ENCODE results near the gene RPS21. TPM values are rescaled to one million over a fixed set of nuclear protein-coding genes. Genes with fewer than 3 reads are reported as not detected.

Gene RPS21
- total and polyA plus RNA-seq, 10 of the 15 experiments (the other 5 are each of a cell fraction or from before 2014, with no cell fraction given) = 1,474 to 4,987 (median 2,439) TPM

DNA sequence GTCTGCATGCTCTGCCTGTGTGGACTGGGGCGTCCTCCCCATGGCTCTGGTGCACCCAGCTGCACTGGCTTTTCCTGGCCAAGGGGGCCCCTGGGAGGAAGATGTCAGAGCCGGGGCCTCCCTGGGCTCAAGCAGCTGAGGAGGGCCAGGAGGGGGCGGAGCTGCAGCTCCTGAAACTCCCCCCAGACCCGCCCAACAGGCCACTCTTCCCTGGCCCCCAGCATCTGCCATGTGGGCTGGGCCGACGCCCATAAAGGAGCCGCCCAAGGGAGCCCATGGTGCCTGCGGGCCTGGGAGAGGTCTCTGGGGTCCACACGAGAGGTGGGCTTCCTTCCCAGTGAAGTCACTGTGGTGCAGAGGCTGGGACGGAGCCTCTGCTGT lies 36.4 kb downstream of the RPS21 start:
- Histone ChIP-seq H2AFZ (ENCODE audit: control insufficient read depth, low read depth, low read length) (no peak overlapping the region), H3K9ac (ENCODE audit: control insufficient read depth, insufficient read depth, low read length) (no peak overlapping the region), H3K79me2 (ENCODE audit: control insufficient read depth, insufficient read depth, low read length) (no peaks in the 10 kb centered on the region), H3K9me3 (replicated peaks; ENCODE audit: control insufficient read depth, insufficient read depth, low read length) (no peaks in the 10 kb centered on the region), H4K20me1 (ENCODE audit: control insufficient read depth, insufficient read depth) (no peaks in the 10 kb centered on the region), H3K4me3 (no peak overlapping the region), H3K36me3 (ENCODE audit: control insufficient read depth in 2 of 2, insufficient read depth in 2 of 2, low read length in 1 of 2) (no peaks in the 10 kb centered on the region), H3K4me2 (ENCODE audit: control insufficient read depth, insufficient read depth) (no peak overlapping the region), H3K27me3 (replicated peaks in 1 of 2; ENCODE audit: control insufficient read depth in 2 of 2, insufficient read depth in 2 of 2, low read length in 1 of 2) (no peaks in the 10 kb centered on the region; a peak in 2 of 4 replicates), H3K27ac (ENCODE audit: control insufficient read depth, insufficient read depth) (no peak overlapping the region), H3K4me1 (ENCODE audit: control insufficient read depth, insufficient read depth, low read length) (no peaks in the 10 kb centered on the region)
- RAD21 ChIA-PET (ENCODE audit: unreplicated experiment) = no interaction called here
- CTCF ChIA-PET = no interaction called here
- no TSS peak for BruUV-seq (replicated peaks)
- TF ChIP-seq HDGF (IDR thresholded peaks at IDR 0.05) (no peak), MYC (IDR thresholded peaks at IDR 0.05; ENCODE audit: insufficient read depth, insufficient read length, insufficient replicate concordance, low read length, severe bottlenecking) (no peak), RFX5 (IDR thresholded peaks at IDR 0.05; ENCODE audit: low read depth, low read length) (no peak), RBBP5 (conservative IDR thresholded peaks at IDR 0.05) (no peak), TBL1XR1 (IDR thresholded peaks at IDR 0.05; ENCODE audit: low read depth, low read length) (no peak), ZNF622 (IDR thresholded peaks at IDR 0.05) (no peak), JUNB (IDR thresholded peaks at IDR 0.05) (no peak), FOXK2 (IDR thresholded peaks at IDR 0.05) (no peak), KAT2A (conservative IDR thresholded peaks at IDR 0.05; ENCODE audit: control insufficient read depth, low read depth, low read length) (no peak), ZNF274 (IDR thresholded peaks at IDR 0.05; ENCODE audit: insufficient read depth, insufficient read length) (no peak), CBFB (IDR thresholded peaks at IDR 0.05; ENCODE audit: low read depth) (no peak)
- TF ChIP-seq, protein P1, sequence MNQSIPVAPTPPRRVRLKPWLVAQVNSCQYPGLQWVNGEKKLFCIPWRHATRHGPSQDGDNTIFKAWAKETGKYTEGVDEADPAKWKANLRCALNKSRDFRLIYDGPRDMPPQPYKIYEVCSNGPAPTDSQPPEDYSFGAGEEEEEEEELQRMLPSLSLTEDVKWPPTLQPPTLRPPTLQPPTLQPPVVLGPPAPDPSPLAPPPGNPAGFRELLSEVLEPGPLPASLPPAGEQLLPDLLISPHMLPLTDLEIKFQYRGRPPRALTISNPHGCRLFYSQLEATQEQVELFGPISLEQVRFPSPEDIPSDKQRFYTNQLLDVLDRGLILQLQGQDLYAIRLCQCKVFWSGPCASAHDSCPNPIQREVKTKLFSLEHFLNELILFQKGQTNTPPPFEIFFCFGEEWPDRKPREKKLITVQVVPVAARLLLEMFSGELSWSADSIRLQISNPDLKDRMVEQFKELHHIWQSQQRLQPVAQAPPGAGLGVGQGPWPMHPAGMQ (IDR thresholded peaks at IDR 0.05; ENCODE audit: borderline replicate concordance) = no peak
- TF ChIP-seq, protein P2, sequence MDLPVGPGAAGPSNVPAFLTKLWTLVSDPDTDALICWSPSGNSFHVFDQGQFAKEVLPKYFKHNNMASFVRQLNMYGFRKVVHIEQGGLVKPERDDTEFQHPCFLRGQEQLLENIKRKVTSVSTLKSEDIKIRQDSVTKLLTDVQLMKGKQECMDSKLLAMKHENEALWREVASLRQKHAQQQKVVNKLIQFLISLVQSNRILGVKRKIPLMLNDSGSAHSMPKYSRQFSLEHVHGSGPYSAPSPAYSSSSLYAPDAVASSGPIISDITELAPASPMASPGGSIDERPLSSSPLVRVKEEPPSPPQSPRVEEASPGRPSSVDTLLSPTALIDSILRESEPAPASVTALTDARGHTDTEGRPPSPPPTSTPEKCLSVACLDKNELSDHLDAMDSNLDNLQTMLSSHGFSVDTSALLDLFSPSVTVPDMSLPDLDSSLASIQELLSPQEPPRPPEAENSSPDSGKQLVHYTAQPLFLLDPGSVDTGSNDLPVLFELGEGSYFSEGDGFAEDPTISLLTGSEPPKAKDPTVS (IDR thresholded peaks at IDR 0.05; ENCODE audit: low read depth, low read length) = no peak
- in situ Hi-C loops (cut with MboI) (no loop called here), intact Hi-C loops (cut with micrococcal nuclease; ENCODE audit: unreplicated experiment) (no loop called here)
- DNase-seq (ENCODE audit: low read depth, low spot score) = no peak
- POLR2A ChIA-PET = no interaction called here
- 2% methylated on average over 10 of the region's 10 CpGs for WGBS (ENCODE audit: insufficient coverage, insufficient replicate concordance, low lambda C conversion rate, missing lambda C conversion rate)
- FAIRE-seq = no peak
- no peak for ATAC-seq
- SMC1A ChIA-PET (ENCODE audit: uncharacterized antibody, unreplicated experiment) = no interaction called here
